GM20000 (cell line): ENCODE measurements around the gene C3orf22.

Experiments used
- DNase-seq: peaks from one replicate; pipeline ENCODE4 v3.0.0; 2012; ENCODE audit warnings: low spot score
- TF ChIP-seq, protein P1 (sequence below): IDR thresholded peaks from 2 replicates; pipeline ENCODE4 v1.5.1; 2012; ENCODE audit warnings: mild to moderate bottlenecking, control low read depth; ENCODE audit errors: extremely low read depth, missing control alignments

C3orf22 gene

DNA sequence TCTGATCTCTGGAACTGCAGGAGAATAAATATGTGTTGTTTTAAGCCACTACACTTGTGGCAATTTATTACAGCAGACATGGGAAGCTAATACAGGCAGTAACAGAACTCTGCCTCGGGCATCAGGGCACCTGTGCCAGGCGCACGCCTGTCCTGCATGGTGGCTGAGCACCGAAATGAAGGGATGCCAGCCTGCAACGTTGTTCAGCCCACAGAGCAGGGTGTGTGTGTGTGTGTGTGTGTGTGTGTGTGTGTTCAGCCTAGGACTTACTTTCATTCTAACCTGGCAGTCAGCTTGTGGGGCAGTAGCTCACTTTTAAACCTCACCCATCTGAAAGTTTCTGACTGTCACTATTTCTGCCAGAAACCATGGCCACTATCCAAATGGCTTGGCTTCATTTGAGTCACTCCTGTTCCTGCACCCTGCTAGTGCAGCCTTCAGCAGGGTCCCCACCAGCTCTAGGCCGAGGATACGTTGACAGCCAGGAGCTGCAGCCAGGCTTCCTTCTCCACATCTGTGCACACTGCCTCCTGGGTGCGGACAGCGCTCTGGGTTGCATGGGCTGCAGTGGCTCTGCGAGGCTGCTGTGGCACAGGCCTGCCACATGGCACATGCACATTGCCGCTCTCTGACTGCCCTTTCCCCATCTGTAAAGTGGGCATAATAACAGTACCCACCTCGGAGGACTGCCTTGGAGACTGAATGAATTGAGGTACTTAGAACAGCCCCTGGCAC, 45.6 kb downstream of the C3orf22 start:
- no peak for DNase-seq
- TF ChIP-seq, protein P1, sequence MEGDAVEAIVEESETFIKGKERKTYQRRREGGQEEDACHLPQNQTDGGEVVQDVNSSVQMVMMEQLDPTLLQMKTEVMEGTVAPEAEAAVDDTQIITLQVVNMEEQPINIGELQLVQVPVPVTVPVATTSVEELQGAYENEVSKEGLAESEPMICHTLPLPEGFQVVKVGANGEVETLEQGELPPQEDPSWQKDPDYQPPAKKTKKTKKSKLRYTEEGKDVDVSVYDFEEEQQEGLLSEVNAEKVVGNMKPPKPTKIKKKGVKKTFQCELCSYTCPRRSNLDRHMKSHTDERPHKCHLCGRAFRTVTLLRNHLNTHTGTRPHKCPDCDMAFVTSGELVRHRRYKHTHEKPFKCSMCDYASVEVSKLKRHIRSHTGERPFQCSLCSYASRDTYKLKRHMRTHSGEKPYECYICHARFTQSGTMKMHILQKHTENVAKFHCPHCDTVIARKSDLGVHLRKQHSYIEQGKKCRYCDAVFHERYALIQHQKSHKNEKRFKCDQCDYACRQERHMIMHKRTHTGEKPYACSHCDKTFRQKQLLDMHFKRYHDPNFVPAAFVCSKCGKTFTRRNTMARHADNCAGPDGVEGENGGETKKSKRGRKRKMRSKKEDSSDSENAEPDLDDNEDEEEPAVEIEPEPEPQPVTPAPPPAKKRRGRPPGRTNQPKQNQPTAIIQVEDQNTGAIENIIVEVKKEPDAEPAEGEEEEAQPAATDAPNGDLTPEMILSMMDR = no peak

DNA sequence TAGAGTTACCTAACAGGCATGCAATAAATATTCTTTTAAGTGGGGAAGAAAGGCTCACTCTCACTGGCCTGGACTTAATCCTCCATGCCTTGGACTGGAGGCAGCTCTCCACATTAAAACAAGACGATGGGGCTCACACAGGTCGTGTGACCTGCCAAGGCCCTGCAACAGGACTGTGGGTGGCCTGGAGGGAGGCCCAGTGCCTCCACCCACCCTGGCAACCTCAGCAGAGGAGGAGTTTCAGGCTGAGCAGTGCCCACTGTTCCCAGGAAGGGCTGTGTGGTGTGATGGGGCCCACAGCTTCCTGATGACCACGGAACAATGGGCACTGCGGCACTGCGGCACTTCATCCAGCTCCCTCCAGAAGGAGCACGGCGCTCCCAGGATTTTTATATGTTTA, 46.7 kb downstream of the C3orf22 start:
- no peak for DNase-seq
- TF ChIP-seq, protein P1 = no peak

DNA sequence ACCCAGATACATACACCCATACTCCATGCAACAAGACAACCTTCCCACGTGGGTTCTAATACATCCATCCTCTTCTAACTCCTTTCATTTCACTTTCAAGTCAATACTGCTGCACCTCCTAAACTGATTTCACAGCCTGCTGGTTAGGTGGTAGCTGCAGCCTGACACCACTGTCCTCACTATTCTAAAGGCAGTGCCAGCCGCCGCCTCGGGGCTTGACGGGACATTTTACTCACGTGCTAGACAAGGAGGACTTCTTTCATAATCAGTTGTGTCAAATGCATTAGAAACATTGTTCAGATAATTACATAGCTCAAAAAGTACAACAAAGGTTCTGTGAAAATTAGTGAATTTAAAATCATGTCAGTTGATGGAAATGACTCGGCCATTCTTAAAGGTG, 47.4 kb downstream of the C3orf22 start:
- TF ChIP-seq, protein P1 = no peak
- DNase-seq = no peak

DNA sequence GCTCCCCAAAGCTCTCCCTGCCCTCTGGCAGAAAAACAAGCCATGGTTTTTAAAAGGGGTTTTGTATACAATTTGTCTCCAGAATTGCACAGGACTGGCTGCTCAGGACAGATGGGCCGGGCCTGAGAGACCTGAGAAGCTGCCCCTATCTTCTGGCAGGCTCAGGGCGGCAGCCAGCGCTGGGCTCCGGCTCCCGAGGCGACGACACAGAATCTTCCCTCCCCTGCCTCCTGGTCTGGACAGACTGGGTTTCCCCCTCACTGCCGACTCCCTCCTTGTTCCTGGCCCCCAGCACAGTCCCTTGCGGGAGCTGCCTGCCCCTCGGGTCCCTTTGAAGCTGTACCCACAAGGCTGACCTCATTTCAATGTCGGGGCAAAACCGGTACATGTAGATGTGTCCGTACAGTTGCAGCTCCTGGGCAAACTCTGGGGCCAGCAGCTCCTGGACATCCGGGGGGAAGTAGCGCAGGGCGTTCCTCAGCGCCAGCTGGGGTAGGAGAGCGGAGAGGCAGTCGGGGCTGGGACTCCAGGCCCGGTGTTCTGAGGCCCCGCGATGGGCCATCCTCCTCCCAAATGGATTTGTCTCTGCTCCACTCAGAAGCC, 48.3 kb downstream of the C3orf22 start:
- DNase-seq = no peak
- TF ChIP-seq, protein P1 = no peak

DNA sequence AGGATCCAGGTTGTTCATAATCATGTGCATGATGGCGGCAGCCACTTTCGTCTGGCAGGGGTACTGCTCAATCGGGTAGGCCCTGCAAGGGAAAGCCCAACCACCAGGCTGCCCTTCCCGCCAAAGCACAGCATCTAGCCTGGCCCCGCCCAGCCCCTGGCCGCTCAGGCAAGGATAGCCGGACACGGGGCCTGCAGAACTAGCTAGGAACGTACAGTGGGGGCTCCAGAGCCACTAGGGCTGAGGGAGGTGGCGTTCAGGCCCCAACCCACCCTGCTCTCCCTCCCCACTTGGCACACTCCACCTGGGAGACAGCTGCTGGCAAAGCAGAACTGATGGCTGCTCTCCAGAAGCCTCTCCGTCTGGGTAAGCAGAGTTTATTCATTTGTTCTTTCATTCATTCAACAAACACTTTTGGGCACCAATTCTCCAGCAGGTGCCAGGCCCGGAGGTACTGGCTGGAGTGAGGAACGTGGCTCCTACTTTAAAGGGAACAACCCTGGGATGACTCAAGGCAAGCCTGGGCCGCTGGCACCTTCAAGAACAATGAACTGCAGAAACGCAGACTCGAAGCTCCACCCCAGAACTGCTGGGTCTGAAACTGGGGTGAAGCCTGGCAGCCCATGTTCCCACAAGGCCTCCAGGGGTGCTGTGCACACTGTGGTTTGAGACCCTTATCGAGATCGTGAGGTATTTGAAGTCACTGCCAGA, 49.0 kb downstream of the C3orf22 start:
- DNase-seq = no peak
- TF ChIP-seq, protein P1 = no peak

DNA sequence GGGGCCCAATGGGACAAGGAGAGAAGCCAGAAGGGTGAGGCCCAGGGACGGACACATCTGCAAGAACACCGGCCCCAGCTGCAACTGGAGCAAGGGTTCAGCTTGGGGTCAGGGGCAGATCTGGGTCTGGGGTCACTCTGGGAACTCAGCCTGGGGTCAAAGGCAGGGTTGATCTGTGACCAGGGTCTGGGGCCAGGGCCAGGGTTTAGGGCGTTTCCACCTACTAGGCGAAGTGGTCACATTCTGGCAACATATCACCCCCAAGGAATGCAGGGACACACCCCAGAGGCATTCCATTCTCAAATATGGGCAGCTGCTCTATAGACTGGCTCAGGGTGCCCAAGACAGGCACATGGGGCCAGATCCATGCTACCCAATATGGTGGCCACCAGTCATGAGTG, 50.2 kb downstream of the C3orf22 start:
- no peak for DNase-seq
- TF ChIP-seq, protein P1 = no peak

DNA sequence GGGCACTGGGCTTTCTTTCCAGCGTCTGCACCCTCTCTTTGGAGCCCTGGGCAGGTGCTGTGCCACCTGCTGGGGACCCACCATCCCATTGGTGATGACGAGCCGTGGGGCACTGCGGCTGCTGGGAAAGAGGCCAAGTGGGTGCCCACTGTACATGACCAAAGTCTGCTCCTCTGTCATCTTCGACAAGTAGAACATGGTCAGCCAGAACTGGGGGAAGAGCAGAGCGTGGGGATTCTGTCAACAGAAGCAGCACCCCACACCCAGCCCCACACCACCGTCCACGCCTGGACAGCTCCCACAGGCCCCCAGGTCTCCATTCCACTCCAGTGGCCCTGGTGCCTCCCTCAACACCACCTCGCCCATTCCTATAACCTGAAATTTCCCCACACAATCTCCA, 50.8 kb downstream of the C3orf22 start:
- TF ChIP-seq, protein P1 = no peak
- no peak for DNase-seq
